Testis (tissue), 3 donors: ENCODE data around the gene DAP. TPM values are rescaled to one million over a fixed set of nuclear protein-coding genes. Genes with fewer than 3 reads are reported as not detected.

Experiments used
- DNase-seq: peaks from one replicate; pipeline ENCODE4 v3.0.0-alpha.2; 2019
- H3K27ac ChIP-seq, 2 donors: fragments of 200-600 bp; sonication (generic); one replicate each; pipeline ENCODE4 v1.5.1; 2019
- H3K27me3 ChIP-seq: fragments of 200-600 bp; sonication (generic); one replicate; pipeline ENCODE4 v1.5.1; 2019
- H3K36me3 ChIP-seq: fragments of 200-600 bp; sonication (generic); one replicate; pipeline ENCODE4 v1.5.1; 2017; ENCODE audit warnings: low read depth; ENCODE audit errors: missing control alignments
- H3K4me1 ChIP-seq: fragments of 200-600 bp; sonication (generic); one replicate; pipeline ENCODE4 v1.5.1; 2019
- H3K4me3 ChIP-seq, 2 donors: fragments of 200-600 bp; sonication (generic); one replicate each; pipeline ENCODE4 v1.5.1; 2017 to 2019
- H3K9me3 ChIP-seq: fragments of 200-600 bp; sonication (generic); one replicate; pipeline ENCODE4 v1.5.1; 2017
- CTCF ChIP-seq, 3 experiments: fragments of 450-650 bp in 2 of 3; fragments of 200-600 bp in 1 of 3; sonication (generic) in 1 of 3; IDR thresholded peaks; one replicate each; pipeline ENCODE4 v1.5.1; 2016 to 2019; ENCODE audit warnings: antibody characterized with exemption in 3 of 3, mild to moderate bottlenecking in 2 of 3, moderate library complexity in 1 of 3
- POLR2A ChIP-seq: fragments of 450-650 bp; IDR thresholded peaks from one replicate; pipeline ENCODE4 v1.6.1; 2017; ENCODE audit warnings: antibody characterized with exemption, mild to moderate bottlenecking, moderate library complexity
- WGBS, 2 donors: methylation state at CpG; one replicate each; pipeline ENCODE4 v1.1.5; 2018; 5-methylcytosine and 5-hydroxymethylcytosine counted together
- intact Hi-C: fragments of 100-400 bp; cut with DNase I; formaldehyde crosslinking; loops from one replicate; pipeline ENCODE4 v1.15.1; 2023; ENCODE audit warnings: low total_unique reads
- polyA plus RNA-seq: library from polyadenylated mRNA; stranded (reverse); fragments of 350-450 nt; fragmentation: Illumina TruSeq; extraction: RNeasy Lipid Tissue Mini Kit (QIAGEN cat#74804); gene quantifications from one replicate; pipeline ENCODE4 v1.2.3, GENCODE V29; 2014; ENCODE audit warnings: low read depth, low replicate concordance; ENCODE audit not compliant: insufficient read depth
- total RNA-seq, 2 donors: library from RNA; depleted of rRNA; stranded (reverse); fragments of >200 nt; gene quantifications; one replicate each; pipeline ENCODE4 v1.2.3, GENCODE V29; 2016

The DAP gene
- total and polyA plus RNA-seq, 3 donors from 2014 or later: 46.3 to 92.2 (median 48.1) TPM

GRCh38 chr5:10757922-10758555 is 3.0 kb downstream of the DAP start:
- Histone ChIP-seq H3K36me3 (no peaks in the 10 kb centered on the region), H3K9me3 (no peaks in the 10 kb centered on the region), H3K27ac (no peak overlapping the region), H3K4me3 (no peak overlapping the region), H3K27me3 (no peaks in the 10 kb centered on the region), H3K4me1 (peaks cover 6% of the 10 kb centered on the region)
- intact Hi-C loops: no loop called here
- no peak for DNase-seq
- TF ChIP-seq POLR2A (no peak), CTCF (IDR thresholded peaks at IDR 0.05) (no peak)
- WGBS, 2 donors: 90 to 96% methylated on average over 7 of the region's 7 CpGs

GRCh38 chr5:10757043-10757442 is 4.0 kb downstream of the DAP start:
- H3K4me1 ChIP-seq: peaks cover 6% of the 10 kb centered on the region
- no peaks in the 10 kb centered on the region for H3K9me3 ChIP-seq
- intact Hi-C loops: no loop called here
- TF ChIP-seq CTCF (IDR thresholded peaks at IDR 0.05) (no peak), POLR2A (no peak)
- 73 to 79% methylated on average over 9 of the region's 9 CpGs for WGBS, 2 donors
- no peak overlapping the region for H3K4me3 ChIP-seq
- no peak overlapping the region for H3K27ac ChIP-seq
- H3K27me3 ChIP-seq: no peaks in the 10 kb centered on the region
- DNase-seq: no peak
- H3K36me3 ChIP-seq: no peaks in the 10 kb centered on the region

DNA sequence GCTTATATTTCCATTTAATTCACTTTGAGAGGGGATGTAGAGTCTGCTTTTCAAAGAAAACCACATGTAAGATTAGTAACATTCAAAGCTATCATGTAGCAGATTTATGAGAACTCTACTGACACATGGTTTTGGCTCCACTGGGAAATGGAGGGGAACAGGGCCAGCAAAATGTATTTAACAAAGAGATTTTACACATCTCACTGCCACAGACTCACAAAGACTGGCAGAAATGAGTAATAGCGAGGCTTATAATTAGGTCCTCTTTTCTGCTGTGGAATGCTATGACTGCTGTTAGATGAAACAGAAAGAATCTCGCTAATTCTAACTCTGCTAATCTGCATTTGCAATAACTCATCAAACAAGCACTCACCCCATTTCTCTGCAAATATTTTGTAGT is 4.5 kb downstream of the DAP start:
- 69 to 89% methylated on average over 2 of the region's 2 CpGs for WGBS, 2 donors
- no peak for DNase-seq
- Histone ChIP-seq H3K9me3 (no peaks in the 10 kb centered on the region), H3K4me3 (no peak overlapping the region), H3K36me3 (no peaks in the 10 kb centered on the region), H3K4me1 (peaks cover 6% of the 10 kb centered on the region), H3K27me3 (no peaks in the 10 kb centered on the region), H3K27ac (no peak overlapping the region)
- TF ChIP-seq POLR2A (no peak), CTCF (IDR thresholded peaks at IDR 0.05) (no peak)
- intact Hi-C loops: no loop called here

- H3K4me3 ChIP-seq: no peak overlapping the region
- no peak for DNase-seq
- no peak overlapping the region for H3K27ac ChIP-seq
- intact Hi-C loops: no loop called here
- peaks cover 2% of the 10 kb centered on the region for H3K4me1 ChIP-seq
- TF ChIP-seq CTCF (IDR thresholded peaks at IDR 0.05) (no peak), POLR2A (no peak)
- no peaks in the 10 kb centered on the region for H3K9me3 ChIP-seq
- no peaks in the 10 kb centered on the region for H3K36me3 ChIP-seq
- H3K27me3 ChIP-seq: no peaks in the 10 kb centered on the region
- WGBS, 2 donors: 95% methylated on average over 9 of the region's 9 CpGs
Measured at GRCh38 chr5:10753178-10753577, 7.9 kb downstream of the DAP start.

DNA sequence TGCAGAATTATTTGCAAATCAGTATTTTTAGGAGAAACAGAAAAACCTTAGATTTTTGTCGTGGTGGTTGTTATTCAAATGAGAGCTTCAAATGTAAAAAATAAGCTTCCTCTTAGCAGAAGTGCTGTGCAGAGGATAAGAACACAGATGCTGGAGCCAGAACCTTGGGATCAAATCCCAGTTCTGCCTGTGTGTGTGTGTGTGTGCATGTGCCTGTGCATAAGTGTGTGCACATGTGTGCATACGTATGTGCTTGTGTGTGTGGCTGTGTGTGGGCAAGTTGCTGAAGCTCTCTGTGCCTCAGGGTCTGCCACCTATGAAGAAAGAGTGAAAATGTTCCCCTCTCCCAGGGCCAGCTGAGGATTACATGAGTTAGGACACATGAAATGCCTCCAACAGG is 8.6 kb downstream of the DAP start:
- intact Hi-C loops: no loop called here
- H3K4me3 ChIP-seq: no peak overlapping the region
- H3K27ac ChIP-seq: no peak overlapping the region
- no peaks in the 10 kb centered on the region for H3K9me3 ChIP-seq
- WGBS, 2 donors: 57 to 68% methylated on average over 2 of the region's 2 CpGs
- H3K36me3 ChIP-seq: no peaks in the 10 kb centered on the region
- peaks cover 2% of the 10 kb centered on the region for H3K4me1 ChIP-seq
- no peaks in the 10 kb centered on the region for H3K27me3 ChIP-seq
- no peak for DNase-seq
- TF ChIP-seq POLR2A: no peak
- no peak for TF ChIP-seq CTCF (IDR thresholded peaks at IDR 0.05)
